Osteocyte (in vitro differentiated cells): ENCODE results near the gene LUZP2. TPM values are rescaled to one million over a fixed set of nuclear protein-coding genes. Genes with fewer than 3 reads are reported as not detected.

Experiments
- DNase-seq: peaks from one replicate; pipeline ENCODE4 v3.0.0; 2021; ENCODE audit warnings: mixed read lengths; ENCODE audit not compliant: unreplicated experiment; ENCODE audit errors: extremely low spot score
- H3K27ac Mint-ChIP-seq: one replicate; pipeline ENCODE4 v1.8.0; 2021; ENCODE audit warnings: mild to moderate bottlenecking, mixed read lengths; ENCODE audit not compliant: unreplicated experiment
- H3K27me3 Mint-ChIP-seq: one replicate; pipeline ENCODE4 v1.8.0; 2021; ENCODE audit warnings: mixed read lengths; ENCODE audit not compliant: unreplicated experiment
- H3K36me3 Mint-ChIP-seq: one replicate; pipeline ENCODE4 v1.8.0; 2021; ENCODE audit warnings: mixed read lengths; ENCODE audit not compliant: unreplicated experiment
- H3K4me1 Mint-ChIP-seq: one replicate; pipeline ENCODE4 v1.8.0; 2021; ENCODE audit warnings: mixed read lengths; ENCODE audit not compliant: unreplicated experiment
- H3K4me3 Mint-ChIP-seq: one replicate; pipeline ENCODE4 v1.8.0; 2021; ENCODE audit warnings: mild to moderate bottlenecking, moderate library complexity, mixed read lengths; ENCODE audit not compliant: unreplicated experiment
- H3K9me3 Mint-ChIP-seq: one replicate; pipeline ENCODE4 v1.8.0; 2021; ENCODE audit warnings: mixed read lengths; ENCODE audit not compliant: unreplicated experiment
- total RNA-seq: library from RNA; stranded (reverse); gene quantifications from 2 replicates; pipeline ENCODE4 v1.2.1, GENCODE V29; 2021
- TF ChIP-seq, protein P1 (sequence below): fragments of 200-600 bp; sonication (generic); IDR thresholded peaks from 2 replicates; pipeline ENCODE4 v1.5.0; 2021; ENCODE audit warnings: antibody characterized with exemption, mild to moderate bottlenecking, moderate library complexity

LUZP2 gene
- total RNA-seq, 1 donor from 2014 or later, result 3.5 TPM

DNA sequence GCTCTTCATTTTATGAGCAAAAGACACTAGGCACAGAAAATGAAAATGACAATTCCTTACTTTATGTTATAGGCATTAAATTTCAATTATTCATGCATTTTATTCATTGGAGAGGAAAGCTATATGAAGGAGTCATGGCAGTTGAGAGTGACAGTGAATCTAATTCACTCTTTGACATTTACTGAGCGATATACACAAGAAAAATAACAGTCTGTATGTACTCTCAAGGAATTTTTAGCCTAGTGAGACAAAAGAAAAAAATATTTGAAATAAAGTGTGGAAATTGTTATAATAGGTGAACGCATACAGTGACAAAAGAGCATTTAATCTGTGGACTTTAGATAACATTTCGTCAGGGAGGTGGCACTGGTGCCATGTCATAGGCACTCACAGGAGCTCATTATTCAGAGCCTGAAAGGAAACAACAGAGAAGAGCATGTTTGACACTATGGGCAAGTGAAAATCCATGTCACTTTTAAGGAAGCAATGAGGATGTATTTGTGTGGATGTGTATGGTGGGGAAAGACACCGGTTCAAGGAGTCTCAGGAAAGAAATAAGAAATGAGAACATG is 323.1 kb downstream of the LUZP2 start:
- H3K4me1 Mint-ChIP-seq, result peaks cover 2% of the 10 kb centered on the region
- no peak overlapping the region for H3K4me3 Mint-ChIP-seq

DNA sequence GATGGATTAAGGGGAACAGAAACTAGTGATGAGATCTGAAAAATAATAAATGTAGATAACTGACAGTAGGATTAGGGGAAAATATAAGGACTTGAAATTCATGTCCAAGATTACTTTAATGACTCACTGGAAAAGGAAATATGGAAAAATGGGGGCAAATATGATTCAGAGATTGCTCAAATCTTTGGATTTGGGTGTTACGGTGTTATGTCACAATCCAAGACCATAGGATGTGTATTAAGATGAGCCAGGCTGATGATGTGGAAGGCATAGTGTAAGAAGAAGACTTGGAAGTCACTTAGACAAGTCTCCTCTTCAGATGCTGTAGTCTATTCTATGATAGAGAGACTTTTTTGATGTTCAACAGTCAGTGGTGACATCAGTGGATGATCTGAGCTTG is 323.7 kb downstream of the LUZP2 start:
- TF ChIP-seq, protein P1, sequence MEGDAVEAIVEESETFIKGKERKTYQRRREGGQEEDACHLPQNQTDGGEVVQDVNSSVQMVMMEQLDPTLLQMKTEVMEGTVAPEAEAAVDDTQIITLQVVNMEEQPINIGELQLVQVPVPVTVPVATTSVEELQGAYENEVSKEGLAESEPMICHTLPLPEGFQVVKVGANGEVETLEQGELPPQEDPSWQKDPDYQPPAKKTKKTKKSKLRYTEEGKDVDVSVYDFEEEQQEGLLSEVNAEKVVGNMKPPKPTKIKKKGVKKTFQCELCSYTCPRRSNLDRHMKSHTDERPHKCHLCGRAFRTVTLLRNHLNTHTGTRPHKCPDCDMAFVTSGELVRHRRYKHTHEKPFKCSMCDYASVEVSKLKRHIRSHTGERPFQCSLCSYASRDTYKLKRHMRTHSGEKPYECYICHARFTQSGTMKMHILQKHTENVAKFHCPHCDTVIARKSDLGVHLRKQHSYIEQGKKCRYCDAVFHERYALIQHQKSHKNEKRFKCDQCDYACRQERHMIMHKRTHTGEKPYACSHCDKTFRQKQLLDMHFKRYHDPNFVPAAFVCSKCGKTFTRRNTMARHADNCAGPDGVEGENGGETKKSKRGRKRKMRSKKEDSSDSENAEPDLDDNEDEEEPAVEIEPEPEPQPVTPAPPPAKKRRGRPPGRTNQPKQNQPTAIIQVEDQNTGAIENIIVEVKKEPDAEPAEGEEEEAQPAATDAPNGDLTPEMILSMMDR, result no peak
- H3K27ac Mint-ChIP-seq, result no peak overlapping the region
- no peak for DNase-seq
- H3K4me1 Mint-ChIP-seq, result peaks cover 2% of the 10 kb centered on the region
- H3K4me3 Mint-ChIP-seq, result no peak overlapping the region
- no peaks in the 10 kb centered on the region for H3K36me3 Mint-ChIP-seq
- no peaks in the 10 kb centered on the region for H3K9me3 Mint-ChIP-seq
- no peaks in the 10 kb centered on the region for H3K27me3 Mint-ChIP-seq

More for the DNA sequence above, 323.1 kb downstream of the LUZP2 start:
- Mint-ChIP-seq H3K27ac (no peak overlapping the region), H3K36me3 (no peaks in the 10 kb centered on the region), H3K9me3 (no peaks in the 10 kb centered on the region), H3K27me3 (no peaks in the 10 kb centered on the region)
- TF ChIP-seq, protein P1, result no peak
- no peak for DNase-seq

DNA sequence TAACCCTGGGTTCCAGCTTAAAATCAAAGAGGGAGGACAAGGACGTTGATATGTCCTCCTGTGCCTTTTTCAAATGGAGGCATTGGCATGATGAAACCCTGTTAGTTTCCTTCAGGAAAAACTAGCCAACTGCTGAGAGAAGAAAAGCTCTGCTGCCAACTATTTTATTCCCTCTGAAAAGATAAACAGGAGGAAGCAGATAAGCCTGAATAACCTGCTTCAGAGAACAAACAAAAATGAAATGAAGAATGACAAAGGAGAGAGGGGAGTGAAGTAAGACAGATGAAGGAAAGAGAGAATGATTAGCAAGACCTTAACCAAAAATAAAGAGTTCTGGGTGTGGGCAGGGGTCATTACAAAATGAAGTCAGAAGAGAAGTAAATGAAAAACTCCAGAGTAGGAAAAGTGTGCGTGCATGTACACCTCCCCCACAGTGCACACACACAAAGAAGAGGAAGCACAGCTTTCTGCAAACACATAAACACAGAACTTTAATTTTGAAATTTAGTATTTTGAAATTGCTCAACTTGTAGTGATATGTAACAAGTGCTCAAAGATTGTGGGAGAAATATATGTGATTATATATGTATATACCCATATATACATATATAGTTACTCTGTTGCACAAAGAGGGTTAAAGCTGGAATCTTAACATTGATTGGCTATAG is 332.2 kb downstream of the LUZP2 start:
- TF ChIP-seq, protein P1, result no peak
- Mint-ChIP-seq H3K9me3 (no peaks in the 10 kb centered on the region), H3K27ac (no peak overlapping the region), H3K4me3 (no peak overlapping the region), H3K36me3 (no peaks in the 10 kb centered on the region), H3K27me3 (no peaks in the 10 kb centered on the region), H3K4me1 (peaks cover 9% of the 10 kb centered on the region)
- no peak for DNase-seq

DNA sequence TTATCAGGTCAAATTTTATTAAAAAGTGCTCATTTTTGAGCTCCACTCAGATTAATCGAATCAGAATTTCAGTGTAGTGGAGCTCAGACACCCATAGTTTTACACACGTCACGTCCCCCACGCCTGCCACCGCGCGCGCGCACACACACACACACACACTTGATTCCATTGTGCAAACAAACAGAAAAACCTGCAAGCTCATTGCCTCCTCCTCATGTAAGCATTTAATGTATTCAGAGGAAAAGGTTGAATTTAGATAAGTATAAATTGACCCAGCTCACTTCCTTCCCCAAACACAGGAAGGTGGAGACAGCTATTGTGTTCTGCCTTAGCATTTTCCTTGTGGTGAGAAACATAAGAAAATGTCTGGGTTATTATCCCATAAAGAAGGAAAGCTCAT is 336.7 kb downstream of the LUZP2 start:
- Mint-ChIP-seq H3K27ac (no peak overlapping the region), H3K4me1 (peaks cover 9% of the 10 kb centered on the region), H3K4me3 (no peak overlapping the region), H3K27me3 (no peaks in the 10 kb centered on the region), H3K9me3 (no peaks in the 10 kb centered on the region), H3K36me3 (no peaks in the 10 kb centered on the region)
- TF ChIP-seq, protein P1, result no peak
- DNase-seq, result no peak

DNA sequence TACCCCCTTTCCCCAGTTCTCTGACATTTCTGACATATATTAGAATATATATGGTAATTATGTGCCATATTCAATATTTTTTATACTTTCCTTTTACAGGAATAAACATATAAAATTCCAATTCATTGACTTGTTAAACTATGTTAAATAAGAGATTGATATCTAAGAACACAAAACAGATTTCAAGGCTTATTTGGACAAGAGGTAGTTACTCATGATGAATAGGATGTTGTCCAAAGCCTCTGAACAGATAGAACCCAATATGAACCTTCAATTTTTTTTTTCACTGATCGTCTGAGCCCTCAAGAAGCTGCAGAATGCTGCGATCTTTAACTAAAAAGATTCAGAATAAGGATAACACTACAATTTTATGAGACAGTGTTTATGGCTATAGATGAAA is 340.3 kb downstream of the LUZP2 start:
- no peak overlapping the region for H3K27ac Mint-ChIP-seq
- H3K27me3 Mint-ChIP-seq, result no peaks in the 10 kb centered on the region
- no peak overlapping the region for H3K4me3 Mint-ChIP-seq
- no peaks in the 10 kb centered on the region for H3K9me3 Mint-ChIP-seq
- DNase-seq, result no peak
- TF ChIP-seq, protein P1, result no peak
- no peaks in the 10 kb centered on the region for H3K36me3 Mint-ChIP-seq
- H3K4me1 Mint-ChIP-seq, result peaks cover 9% of the 10 kb centered on the region
